Spleen (tissue), 7 donors: ENCODE data around the gene KIF5A.

Experiments used
- POLR2A ChIP-seq, 3 donors: fragments of 450-650 bp; IDR thresholded peaks; one replicate each; pipeline ENCODE4 v1.5.1; 2017; ENCODE audit warnings: antibody characterized with exemption in 3 of 3, mild to moderate bottlenecking in 1 of 3
- TF ChIP-seq, protein P1 (sequence below), 11 experiments: fragments of 200-600 bp in 7 of 11; fragments of 450-650 bp in 4 of 11; sonication (generic) in 4 of 11; IDR thresholded peaks in 8 of 11; conservative IDR thresholded peaks in 3 of 11; 1 replicate in 7 of 11; 2 replicates in 4 of 11; pipeline versions ENCODE4 v1.4.0 to v1.8.0; 2016 to 2021; ENCODE audit warnings: antibody characterized with exemption in 11 of 11, inconsistent platforms in 4 of 11, mild to moderate bottlenecking in 1 of 11
- donor health status: DM: no; HTN: no; CAD: no; lungs with moderate emphysema.
- donor health status: DM: no; HTN: no; CAD: no.
- donor health status: DM: no; HTN: no; CAD: no.

DNA sequence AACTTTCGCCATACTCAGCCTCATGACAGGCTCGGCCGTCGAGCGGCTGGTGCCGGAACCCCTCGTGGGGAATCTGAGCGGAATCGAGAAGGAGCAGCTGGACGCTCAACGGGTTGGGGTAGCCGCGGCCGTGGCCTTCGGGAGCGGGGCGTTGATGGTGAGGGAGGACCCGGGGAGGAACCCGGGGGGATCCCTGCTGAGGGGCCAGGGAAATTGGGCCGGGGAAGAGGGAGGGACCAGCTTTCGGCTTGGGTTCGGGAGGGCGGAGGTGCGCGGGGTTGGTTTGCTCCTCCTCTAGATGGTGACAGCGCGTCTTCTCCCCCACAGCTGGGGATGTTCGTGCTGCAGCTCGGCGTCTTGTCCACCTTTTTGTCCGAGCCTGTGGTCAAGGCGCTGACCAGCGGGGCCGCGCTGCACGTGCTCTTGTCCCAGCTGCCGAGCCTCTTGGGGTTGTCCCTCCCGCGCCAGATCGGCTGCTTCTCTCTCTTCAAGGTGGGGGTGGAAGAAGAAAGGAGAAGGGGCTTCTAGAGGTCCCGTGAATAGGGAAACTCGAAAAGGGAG is 71.2 kb downstream of the KIF5A start:
- TF ChIP-seq POLR2A (IDR thresholded peaks at IDR 0.05) = no peak
- TF ChIP-seq, protein P1, sequence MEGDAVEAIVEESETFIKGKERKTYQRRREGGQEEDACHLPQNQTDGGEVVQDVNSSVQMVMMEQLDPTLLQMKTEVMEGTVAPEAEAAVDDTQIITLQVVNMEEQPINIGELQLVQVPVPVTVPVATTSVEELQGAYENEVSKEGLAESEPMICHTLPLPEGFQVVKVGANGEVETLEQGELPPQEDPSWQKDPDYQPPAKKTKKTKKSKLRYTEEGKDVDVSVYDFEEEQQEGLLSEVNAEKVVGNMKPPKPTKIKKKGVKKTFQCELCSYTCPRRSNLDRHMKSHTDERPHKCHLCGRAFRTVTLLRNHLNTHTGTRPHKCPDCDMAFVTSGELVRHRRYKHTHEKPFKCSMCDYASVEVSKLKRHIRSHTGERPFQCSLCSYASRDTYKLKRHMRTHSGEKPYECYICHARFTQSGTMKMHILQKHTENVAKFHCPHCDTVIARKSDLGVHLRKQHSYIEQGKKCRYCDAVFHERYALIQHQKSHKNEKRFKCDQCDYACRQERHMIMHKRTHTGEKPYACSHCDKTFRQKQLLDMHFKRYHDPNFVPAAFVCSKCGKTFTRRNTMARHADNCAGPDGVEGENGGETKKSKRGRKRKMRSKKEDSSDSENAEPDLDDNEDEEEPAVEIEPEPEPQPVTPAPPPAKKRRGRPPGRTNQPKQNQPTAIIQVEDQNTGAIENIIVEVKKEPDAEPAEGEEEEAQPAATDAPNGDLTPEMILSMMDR (IDR thresholded peaks at IDR 0.05 in 8 of 11, conservative IDR thresholded peaks at IDR 0.05 in 3 of 11) = no peak
